Ecto neural progenitor cell (in vitro differentiated cells): ENCODE measurements around the gene GPR179.

Experiments
- DNase-seq: peaks from one replicate; pipeline ENCODE4 v3.0.0-alpha.2; 2018; ENCODE audit warnings: low spot score

The GPR179 gene, protein sequence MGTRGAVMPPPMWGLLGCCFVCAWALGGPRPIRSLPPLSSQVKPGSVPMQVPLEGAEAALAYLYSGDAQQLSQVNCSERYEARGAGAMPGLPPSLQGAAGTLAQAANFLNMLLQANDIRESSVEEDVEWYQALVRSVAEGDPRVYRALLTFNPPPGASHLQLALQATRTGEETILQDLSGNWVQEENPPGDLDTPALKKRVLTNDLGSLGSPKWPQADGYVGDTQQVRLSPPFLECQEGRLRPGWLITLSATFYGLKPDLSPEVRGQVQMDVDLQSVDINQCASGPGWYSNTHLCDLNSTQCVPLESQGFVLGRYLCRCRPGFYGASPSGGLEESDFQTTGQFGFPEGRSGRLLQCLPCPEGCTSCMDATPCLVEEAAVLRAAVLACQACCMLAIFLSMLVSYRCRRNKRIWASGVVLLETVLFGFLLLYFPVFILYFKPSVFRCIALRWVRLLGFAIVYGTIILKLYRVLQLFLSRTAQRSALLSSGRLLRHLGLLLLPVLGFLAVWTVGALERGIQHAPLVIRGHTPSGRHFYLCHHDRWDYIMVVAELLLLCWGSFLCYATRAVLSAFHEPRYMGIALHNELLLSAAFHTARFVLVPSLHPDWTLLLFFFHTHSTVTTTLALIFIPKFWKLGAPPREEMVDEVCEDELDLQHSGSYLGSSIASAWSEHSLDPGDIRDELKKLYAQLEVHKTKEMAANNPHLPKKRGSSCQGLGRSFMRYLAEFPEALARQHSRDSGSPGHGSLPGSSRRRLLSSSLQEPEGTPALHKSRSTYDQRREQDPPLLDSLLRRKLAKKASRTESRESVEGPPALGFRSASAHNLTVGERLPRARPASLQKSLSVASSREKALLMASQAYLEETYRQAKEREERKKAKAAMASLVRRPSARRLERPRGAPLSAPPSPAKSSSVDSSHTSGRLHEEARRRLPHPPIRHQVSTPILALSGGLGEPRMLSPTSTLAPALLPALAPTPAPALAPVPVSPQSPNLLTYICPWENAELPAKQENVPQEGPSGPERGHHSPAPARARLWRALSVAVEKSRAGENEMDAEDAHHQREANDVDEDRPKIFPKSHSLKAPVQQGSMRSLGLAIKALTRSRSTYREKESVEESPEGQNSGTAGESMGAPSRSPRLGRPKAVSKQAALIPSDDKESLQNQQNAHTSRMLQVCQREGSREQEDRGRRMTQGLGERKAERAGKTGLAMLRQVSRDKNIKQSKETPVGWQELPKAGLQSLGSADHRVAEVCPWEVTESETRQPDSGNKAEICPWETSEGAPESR (N-terminal part only)

DNA sequence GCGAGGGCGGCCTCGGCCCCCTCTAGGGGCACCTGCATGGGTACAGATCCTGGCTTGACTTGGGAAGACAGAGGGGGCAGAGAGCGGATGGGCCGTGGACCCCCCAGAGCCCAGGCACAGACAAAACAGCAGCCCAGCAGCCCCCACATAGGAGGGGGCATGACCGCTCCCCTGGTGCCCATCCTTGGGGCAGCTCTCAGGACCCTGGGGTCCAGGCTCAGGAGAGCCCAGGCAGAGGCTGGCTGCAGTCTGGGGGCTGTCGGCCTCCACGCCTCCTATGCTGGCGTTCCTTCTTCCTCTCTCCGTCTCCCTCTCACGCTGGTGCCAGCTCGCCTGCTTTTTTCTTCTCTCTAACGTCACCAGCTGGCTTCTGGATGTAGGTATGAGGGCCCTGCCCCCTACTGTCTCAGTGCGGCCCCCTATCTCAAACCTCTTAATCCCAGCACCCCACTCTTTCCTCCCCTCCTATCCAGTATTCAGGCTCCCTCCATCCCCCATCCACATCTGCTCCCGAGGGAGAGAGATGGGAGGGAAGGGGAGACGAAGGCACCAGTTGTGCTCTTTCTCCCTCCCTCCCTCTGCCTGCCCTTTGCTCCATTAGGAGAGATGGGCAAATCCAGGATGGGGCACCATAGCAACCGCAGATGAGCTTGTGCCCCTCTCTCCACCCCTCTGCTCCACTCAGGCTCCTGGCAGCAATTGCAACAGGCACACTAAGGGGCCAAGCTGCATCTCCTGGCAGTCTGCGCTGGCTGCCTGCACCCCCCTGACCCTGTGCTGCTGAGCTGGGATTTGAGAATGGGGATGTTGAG lies at the start of gene GPR179:
Gene GPR179 (minus strand): TSS at position 349 of the 812 bp plus-strand sequence. CDS start 167 bp downstream, at position 182.
- DNase-seq: no peak

GRCh38 chr17:38379448-38379847 lies 35.7 kb upstream of the GPR179 start:
- no peak for DNase-seq

DNA sequence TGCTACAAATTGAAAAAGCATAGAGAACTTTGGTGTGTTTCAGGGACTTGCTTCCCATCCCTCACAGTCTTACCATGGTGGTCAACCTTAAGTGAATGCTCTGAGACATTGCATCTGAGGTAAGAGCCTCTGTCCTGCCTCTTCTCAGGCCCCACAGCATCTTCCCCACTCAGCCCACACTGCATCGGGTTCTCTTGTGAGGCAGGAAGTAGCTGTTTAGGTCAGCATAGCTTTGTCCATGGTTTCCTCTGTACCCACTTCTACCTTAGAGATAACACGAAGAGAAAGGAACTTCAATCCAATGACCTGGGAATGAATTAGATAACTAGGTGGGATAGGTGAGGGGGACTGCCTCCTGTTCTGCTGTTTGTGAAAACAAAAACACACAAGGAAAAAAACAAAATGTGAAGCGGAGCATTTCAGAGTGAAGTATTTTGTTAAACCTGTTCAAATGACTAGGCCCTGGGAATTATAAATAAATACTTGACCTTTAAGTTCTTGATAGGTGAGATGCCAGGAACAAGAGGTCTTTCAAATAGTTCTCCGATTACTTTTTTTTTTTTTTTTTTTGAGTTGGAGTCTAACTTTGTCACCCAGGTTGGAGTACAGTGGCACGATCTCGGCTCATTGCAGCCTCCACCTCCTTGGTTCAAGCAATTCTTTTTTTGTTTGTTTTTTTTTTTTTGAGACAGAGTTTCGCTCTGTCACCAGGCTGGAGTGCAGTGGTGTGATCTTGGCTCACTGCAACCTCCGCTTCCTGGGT lies 25.5 kb upstream of the GPR179 start:
- no peak for DNase-seq

DNA sequence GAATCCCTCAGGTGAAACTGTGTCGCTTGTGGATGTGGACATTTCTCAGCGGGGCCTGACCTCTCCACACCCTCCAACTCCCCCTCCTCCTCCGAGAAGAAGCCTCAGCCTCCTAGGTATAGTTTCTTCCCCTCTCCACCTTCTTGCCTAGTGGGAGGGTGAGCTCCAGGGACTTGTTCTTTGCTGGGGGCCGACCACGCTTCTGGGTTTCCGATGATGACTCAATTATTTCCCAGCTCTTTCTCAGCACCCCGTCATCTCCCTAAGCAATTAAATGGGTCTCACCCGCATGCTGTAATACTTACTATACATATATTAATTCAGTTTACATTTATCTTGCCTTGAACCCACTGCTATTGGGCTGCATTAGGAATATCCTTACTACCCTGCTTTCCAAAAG lies 21.0 kb upstream of the GPR179 start:
- no peak for DNase-seq

- no peak for DNase-seq
Observed at GRCh38 chr17:38363016-38363415, 19.3 kb upstream of the GPR179 start.

- no peak for DNase-seq
Observed at GRCh38 chr17:38361694-38362465, 18.1 kb upstream of the GPR179 start.

DNA sequence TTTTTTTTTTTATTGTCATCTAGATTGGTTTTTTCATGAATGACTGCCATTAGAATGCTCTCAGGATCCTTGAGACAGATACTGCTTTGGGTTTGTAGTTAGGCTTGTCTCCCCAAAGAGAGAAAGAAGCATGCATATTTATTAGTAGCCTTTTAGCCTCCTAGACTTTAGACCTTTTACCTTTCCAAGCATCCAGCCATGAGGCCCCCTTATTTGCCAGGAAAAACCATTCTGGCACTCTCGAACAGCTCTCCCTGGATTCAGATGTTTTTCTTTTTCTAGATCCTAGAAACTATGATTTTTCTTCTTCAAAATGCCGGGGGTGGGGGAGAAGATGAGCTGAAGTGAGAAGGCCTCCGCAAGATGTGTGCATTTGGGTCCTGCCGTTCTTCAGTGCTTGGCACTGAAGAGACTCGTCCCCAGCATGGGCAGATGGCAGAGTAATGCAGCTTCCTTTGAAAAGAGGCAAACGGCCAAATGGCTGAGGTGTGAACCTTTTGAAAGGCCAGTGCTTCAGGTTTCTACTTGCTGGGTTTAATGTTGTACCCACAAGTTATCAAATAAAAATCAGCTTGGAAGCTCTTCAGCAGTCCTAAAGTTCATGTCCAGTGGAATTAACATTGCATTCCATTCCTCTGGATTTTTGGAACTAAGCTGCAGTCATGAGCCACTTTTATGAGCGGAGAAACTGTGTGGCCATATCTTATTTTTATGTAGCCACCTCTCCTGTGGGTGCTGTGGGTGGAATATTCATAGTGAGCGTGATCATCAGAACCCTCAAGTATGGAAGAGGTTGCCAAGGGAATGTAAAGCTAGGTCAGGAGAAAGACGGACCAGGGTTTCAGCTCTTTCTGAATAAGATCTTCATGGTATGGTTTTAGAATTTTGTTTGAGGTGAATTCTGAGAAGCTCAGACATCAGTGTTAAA lies 15.1 kb upstream of the GPR179 start:
- no peak for DNase-seq

DNA sequence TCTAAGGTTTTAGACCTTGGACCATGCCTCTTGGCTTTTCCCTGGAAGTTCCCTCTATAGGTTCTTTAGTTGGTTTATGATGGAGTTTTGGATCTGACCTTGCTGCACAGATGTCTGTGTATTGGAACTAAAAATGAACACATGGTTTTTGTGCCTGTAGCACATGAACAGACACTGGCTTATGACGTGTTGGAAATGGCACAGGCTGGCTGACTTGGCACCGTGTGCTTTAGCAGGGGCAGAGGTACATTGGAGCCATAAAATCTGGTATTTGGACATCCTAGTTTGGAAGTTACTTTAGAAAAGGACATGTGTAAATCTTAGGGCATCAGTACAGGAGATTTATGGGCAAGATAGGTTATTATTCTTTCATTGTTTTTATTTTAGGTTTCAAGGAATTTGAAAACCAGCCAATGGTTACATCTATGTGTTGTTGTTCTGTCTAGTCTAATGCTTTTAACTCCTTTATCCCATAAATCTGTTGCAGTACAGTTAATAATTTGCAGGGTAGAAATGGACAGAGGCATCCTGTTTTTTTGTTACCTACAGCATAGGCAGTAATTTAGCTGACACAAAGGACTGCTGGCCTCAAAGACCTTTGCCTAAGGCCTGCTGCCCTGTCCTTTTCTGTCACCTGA lies 13.8 kb upstream of the GPR179 start:
- no peak for DNase-seq

DNA sequence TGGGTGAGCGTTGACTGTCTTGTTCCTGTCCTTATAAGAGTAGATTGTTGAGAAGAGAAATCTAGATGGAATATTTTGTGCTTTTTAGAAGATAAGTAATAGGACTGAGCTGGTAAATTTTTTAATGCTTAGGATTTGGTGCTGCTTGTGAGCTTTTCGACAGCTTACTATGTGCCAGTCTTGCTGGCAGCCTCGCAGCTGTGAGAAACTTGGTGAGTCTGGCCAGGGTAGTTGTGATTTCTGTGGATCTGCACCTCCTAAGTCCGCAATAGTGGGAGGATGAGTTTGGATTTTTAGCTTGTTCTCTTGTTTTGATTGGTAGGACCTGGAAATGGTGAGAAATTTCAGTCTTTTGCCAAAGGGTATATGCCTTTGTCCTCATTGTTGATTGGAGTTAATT lies 11.5 kb upstream of the GPR179 start:
- DNase-seq: no peak

- DNase-seq: no peak
Observed at GRCh38 chr17:38354466-38354865, 10.7 kb upstream of the GPR179 start.

DNA sequence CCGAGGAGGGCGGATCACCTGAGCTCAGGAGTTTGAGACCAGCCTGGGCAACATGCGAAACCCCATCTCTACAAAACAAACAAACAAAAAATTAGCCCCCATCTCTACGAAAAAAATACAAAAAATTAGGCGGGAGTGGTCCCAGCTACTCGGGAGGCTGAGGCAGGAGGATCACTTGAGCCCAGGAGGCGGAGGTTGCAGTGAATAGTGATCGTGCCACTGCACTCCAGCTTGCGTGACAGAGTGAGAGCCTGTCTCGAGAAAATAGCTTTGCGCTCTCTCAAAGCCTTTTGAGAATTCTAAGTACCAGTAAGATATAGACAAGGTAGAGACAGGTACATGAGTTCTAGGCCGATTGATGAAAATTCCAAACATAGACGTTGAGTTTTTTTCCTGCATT lies 9.9 kb upstream of the GPR179 start:
- no peak for DNase-seq

GRCh38 chr17:38353086-38353604 lies 9.4 kb upstream of the GPR179 start:
- DNase-seq: no peak

- DNase-seq: no peak
Observed at GRCh38 chr17:38352245-38353085, 8.7 kb upstream of the GPR179 start.

DNA sequence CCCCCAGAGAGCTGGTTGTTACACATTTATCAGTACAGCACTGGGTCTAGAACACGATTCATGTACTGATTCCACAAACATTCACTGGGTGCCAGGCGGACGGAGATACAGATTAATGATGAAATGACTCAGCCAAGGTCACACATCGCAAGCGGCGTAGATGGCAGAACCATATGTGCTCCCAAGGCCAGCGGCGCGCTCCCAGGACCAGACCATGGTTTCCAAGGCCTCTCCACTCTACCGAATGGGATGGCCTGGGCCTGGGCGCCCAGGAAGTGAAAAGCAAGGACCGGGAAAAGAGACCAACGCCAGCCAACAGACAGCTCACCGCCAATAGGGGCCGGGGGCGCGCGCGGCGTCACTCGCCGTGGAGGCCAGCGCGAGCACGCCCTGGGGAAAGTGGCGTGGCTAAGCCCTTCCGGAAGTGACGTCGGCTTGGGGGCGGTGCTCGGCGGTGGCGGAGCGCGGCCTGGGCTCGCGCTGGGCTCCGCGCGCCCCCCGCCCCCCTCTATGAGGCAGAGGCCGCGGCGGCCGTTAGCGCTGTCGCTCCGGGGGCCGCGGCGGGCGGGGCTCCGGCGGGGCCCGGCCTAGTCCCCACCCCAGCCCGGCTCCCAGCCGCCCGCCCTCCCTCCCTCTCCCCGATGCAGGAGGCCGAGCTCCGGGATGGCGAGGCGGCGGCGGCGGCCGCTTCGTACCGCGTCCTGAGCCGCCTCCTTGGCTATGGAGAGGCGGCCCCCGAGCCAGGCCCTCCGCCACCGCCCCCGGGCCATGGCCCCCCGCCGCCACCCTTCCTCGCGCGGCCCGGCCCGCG lies 7.9 kb upstream of the GPR179 start, which contains the start of gene SOCS7:
Gene SOCS7 (plus strand): TSS at position 433 of the 811 bp plus-strand sequence. CDS start 209 bp downstream, at position 642.
- DNase-seq: peak; percentile 97

DNA sequence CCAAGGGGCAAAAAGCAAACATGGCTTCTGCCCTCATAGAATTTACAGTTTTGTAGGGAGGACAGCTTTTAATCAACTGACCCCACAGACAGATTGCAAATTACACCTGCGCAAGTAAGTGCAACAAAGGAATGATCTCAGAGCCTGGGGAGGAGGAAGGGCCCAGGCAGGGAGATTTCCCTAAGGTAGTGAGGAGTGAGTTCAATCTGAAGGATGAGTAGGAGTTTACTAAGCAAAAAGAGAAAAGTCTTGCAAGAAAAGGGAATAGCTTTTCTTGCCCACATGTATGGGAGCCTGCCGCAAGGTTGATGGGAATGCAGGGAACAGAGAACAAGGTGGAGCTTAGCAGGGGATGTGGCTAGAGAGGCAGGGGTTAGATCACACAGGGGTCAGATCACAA lies 6.3 kb upstream of the GPR179 start:
- no peak for DNase-seq
